Stimulated activated CD8-positive, alpha-beta memory T cell treated with anti-CD3 and anti-CD28 coated beads, Interleukin-12 subunit alpha, Interleukin-12 subunit beta, amount 100 ng/mL, for 24 hours (primary cell): ENCODE results near the gene ZFAND3.

ENCODE experiments used
- DNase-seq: peaks from one replicate; pipeline ENCODE4 v3.0.0-alpha.2; 2020; ENCODE audit errors: extremely low read depth

The ZFAND3 gene

DNA sequence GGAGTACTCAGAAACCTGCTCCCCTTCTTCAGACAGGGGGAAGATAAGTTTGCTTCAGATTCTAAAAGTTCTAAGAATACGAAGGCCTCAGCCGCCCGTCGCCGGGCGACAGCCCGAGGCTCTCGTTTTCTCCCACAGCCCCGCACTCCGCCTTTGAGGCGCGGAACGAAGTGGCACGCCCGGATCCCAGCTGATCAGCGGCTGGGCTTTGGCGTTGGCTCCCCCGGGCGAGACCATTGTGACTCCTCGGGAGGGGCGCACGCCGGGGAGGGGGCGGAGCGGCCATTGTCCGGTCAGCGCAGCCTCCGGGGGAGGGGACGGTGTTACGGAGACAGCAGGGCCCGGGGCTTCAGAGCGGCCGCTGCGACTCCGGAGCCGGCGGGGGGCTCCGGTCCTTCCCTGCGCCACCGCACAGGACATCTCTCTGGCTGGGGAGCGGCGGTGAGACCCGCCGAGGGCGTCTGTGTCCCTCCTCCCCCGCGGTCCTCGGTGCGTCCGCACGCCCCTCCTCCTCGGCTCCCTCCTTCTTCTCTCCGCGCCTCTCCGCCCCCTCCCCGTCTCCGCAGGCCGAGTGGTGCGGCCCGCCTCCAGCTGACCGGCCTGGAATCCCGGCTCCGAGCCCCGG lies at the start of gene ZFAND3:
Gene ZFAND3 (plus strand): TSS at position 551 of the 625 bp plus-strand sequence. CDS start 219 bp downstream, outside the sequence.
- peak; percentile 80 for DNase-seq

DNA sequence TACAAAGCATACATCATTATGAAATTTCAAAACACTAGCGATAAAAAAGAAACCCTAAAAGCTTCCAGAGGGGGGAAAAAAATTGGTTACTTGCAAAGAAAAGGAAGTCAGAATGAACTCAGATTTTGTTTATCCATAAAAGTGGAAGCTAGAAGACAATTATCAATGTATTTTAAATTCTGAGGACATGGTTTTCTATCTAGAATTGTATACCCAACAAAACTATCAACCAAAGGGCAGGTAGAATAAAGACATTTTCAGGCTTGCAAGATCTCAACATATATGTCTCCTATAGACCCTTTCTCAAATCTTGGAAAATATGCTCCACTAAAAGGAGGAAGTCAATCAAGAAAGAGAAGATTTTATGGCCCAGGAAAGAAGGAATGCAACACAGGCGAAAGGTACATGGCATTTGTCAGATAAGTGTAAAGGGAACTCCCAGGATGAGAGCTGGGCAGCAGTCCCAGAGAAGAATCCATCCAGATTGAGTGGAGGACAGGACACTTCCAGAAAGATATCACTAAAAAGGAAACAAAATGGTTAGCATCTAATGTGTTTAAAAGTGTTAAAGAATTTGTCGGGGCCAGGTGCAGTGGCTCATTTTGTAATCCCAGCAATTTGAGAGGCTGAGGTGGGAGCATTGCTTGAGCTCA lies 45.4 kb upstream of the ZFAND3 start:
- DNase-seq, result no peak

- DNase-seq, result no peak
Observed at GRCh38 chr6:37776566-37776965, 43.0 kb upstream of the ZFAND3 start.

GRCh38 chr6:37777272-37777834 lies 42.2 kb upstream of the ZFAND3 start:
- no peak for DNase-seq

GRCh38 chr6:37779111-37779800 lies 40.3 kb upstream of the ZFAND3 start:
- no peak for DNase-seq

DNA sequence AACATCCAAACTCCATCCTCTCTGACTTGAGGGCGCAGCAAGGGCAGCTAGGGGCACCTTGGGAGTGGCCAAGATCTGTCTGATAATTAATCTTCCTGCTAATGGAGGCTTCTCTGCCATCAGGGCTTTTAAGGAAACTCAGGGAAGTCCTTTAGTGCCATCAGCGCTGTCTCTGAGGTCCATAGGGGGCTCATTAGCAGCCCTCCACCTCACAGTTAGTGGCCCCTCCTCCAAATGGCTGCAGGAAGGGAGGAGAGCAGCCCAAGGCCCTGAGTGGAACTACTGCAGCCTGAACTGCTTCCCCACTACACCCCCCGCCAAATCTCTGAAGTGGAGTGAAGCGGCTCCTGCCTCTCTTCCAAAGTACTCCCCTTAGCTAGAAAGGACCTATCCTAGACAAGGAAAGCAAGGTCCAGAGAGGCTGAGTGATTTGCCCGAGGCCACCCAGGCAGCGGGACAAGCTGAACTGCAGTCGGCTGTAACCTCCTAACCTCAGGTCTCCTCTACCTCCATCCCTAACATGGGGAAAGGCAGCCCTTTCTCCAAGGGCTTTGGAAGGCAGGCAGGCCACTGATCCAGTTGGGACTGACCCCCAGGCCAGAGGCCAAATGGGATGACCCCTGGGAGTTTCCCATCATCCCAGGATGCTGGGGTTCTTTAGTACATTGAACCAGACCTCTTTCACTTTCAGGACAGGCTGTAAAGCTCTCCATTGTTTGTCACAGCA lies 39.5 kb upstream of the ZFAND3 start:
- DNase-seq, result no peak

DNA sequence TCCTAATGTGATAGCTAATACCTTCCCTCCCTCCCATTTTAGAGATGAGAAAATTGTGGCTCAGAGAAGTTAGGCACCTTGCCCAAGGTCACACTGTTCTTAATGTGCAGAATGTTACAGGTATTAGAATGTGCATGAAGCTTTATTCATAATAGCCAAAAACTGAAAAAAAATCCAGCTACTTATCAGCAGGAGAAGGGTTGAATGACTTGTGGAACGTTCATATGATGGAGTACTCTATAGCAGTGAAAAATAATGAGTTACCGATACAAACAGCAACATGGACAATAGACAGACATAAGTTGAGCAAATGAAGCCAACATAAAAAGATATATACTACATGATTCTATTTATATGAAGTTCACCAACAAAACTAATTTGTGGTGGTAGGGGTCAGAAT lies 37.7 kb upstream of the ZFAND3 start:
- DNase-seq, result no peak

- DNase-seq, result no peak
Observed at GRCh38 chr6:37783025-37783855, 36.3 kb upstream of the ZFAND3 start.

DNA sequence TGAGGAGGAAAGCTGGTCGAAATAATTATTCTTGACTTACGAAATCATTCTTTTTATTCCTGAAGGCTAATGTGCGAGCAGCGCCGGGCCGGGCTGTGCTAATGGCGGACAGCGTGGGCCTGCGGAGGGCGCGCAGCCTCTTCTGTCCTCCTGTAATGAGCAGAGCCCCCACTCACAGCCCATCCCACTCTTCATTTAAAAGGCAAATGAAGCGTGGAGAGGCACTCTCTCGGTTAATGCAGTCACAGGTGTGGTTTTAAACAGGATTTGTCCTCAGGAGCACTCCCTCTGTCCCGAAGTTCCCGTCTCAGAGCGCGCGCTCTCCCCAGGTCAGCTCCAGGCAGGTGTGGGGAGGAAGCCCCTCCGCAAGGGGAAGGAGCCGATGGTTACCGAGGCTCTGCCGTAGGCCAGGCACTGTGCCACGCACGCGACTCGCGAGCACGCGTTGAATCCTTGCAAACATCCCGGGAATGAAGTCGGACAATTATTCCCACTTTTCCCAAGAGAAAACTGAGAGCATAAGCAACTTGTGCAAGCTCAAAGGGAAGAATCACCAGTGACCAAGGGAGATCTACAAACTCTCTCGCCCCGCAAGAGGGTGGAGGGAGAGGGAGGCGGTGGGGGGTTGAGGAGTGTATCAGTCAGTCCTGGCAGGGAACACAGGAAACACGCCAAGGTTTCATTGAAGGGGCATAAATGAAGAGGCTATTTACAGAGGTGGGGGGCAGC lies 35.5 kb upstream of the ZFAND3 start:
- DNase-seq, result no peak

DNA sequence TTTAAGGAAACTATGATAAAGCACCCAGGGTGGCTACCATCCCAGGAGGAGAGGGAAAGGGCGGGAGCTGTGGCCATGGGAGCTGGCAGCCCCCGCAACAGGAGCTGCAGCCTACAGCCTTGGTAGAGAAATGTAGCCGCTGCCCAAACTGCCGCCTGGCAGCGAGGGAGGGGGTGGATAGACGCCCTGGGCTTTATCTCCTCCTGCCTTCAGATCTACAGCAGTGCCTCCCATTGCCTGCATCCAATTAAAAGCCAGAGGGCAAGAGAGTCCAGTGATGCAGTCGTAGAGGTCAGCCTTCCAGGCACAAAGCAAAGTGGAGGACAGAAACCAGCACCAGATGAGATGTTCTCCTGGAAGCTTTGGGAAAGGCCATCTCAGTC lies 35.0 kb upstream of the ZFAND3 start:
- DNase-seq, result no peak

DNA sequence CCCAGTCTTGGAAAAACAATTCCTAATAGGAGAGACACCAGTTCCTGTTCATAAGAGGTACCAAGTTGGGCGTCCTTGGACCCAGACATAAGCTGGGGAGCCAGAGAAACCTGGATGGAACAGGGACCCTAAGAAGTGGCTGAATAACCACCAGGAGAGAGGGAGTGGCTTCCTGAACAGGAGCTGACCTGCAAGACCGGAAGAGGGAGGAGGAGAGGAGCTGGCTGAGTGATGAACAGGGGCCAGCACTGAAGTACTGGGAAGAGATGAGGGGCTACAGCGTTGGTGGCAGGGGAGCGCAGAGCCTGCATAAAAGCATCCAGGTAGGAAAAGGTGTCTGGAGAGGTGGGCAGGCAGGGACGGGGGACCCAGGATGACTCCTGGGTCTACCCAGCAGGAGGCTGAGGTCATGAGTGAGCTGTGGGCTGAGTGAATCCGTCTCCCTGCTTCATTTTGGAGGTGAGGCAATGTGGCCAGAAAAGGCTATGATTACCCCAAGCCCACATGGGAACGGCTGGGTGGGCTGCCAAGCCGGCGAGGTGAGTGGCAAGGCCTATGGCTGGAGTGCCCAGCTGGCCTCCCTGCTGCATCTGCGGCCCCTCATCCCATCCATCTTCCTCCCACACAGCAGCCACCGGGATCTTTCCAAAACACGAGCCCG lies 34.4 kb upstream of the ZFAND3 start:
- no peak for DNase-seq

DNA sequence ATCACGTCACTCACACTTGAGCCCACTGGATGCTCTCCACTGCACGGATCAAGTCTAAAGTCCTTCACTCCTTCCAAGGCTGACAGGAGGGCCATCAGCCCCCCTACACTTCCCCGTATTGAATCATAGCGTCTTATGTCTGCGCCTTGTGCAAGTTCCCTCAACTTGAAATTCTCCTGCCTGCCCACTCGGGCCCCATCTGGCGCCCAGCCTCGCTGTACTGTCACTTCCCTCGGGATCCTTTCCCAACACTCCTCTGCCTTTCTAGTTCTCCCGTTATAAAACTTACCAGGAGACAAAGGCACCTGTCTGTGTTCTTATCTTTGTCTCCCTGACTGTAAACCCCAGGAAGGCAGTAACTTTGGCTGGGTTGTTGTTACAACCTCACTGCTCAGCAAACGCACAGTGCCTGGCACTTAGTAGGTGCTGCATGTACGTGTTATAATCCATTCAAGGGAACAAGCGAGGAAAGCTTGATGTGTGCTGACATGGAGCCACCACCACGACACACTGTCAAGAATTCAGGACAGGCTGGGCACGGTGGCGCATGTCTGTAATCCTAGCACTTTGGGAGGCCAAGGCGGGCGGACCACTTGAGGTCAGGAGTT lies 33.8 kb upstream of the ZFAND3 start:
- no peak for DNase-seq

- no peak for DNase-seq
Observed at GRCh38 chr6:37787216-37787615, 32.3 kb upstream of the ZFAND3 start.

DNA sequence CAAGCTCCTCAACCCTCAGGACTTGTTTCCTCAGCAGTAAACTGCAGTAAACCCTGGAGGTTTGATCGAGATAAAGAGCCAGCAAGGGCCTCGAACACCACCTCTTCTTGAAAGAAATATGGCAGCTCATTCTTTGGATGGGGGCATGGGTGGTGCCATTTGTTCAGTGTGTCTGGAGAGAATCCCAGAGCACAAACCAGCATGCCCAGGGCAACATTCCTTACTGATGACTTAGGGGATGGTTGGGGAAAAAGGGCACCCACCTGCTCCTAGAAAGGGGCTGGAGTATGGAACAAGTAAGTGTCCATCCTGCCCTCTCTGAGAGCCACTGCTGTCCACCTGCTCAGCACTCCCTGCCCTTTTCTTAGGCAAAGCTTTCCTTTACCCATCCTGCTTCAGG lies 31.3 kb upstream of the ZFAND3 start:
- DNase-seq, result no peak

DNA sequence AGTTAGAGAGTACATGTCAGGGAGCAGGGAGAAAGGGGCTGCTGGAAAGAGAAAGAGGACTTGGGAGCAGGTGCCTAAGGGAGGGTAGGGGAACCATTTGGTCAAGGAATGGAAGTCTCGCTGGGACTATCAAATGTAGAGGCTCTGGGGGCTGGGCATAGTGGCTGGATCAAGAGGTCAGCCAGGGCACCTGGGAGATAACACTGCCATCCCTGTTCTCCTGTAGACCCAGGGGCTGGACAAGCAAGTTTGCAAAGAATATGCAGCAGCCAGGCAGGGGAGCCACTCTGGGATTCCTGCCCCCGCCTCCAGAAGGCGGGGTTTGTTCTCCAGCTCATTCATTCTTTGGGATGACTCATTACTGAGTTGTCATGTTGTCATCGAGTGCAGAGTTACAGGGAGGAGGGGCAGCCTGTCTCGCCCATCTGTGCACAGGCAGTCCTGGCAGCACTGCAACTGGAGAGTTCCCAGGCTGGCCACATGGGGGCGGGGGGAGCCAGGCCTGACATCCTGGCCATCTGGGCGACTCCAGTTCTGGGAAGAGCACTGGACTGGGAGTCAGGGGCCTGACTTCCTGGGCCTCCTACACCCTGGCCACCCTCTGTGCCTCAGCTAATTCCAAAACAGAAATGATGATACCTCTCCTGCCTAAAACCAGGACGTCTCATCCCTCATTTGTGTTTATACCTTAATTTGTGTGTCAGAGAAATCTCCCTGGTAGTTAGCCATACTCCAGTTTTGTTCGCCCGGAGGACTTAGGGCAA lies 28.2 kb upstream of the ZFAND3 start:
- DNase-seq, result peak; percentile 71

- DNase-seq, result no peak
Observed at GRCh38 chr6:37792457-37793033, 27.0 kb upstream of the ZFAND3 start.

GRCh38 chr6:37793067-37793466 lies 26.5 kb upstream of the ZFAND3 start:
- no peak for DNase-seq

DNA sequence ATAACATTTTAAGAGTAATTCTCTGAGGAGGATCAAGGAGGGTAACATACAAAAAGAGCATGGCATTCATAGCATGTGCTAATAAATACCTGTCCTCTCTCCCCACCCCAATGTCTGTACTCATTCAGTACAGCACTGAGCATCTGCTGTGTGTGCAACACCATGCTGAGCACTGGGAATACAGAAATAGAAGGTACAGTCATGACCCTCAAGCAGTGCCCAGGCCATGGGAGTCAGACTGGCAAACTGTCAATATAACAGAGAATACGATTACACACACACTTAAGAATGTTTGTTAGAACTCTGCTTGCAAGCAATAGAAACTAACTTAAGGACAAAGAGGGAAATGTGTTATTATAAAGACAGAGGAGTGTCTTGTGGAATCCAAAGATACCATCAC lies 24.7 kb upstream of the ZFAND3 start:
- DNase-seq, result no peak
